Measurements from ENCODE around the gene ZNF516. TPM values are rescaled to one million over a fixed set of nuclear protein-coding genes. Genes with fewer than 3 reads are reported as not detected.

The ZNF516 gene
- total RNA-seq, 1 donor from 2014 or later, result 28.0 TPM

DNA sequence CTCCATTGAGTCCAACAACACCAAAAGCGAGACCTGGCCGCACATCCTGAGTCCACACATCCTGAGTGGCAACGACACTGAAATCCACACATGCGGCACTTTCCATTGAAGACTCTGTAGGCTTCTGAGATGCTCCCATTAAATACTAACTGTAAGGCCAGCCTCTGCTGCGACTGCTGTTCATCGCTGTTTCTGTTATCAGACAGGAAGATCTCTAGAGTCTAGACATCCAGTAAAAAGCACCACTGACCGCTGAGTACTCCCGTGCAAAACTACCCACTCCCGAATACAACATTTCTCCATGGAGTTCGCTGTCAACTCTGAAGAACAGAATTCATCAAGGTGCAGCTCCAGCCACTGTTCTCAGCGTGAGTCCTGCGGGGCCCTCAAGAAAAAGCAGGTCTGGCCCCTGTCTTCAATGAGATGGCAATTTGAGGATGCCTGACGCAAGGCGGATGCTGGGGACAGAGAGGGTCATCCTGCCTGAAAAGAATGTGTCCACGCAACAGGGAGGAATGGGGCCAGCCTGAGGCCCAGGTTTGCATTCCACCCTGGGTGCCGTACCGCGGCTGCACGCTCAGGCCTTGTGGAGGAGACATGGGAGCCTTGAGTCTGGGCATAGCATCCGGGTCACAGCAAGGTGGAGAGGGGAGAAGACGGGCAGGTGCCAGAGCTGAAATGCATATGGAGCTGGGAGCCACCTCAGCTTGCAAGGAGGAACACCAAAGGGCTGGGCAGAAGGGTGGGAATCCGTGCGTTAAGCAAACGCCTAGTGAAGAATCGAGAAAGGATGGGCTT is 61.9 kb downstream of the ZNF516 start:
- no peaks in the 10 kb centered on the region for H3K27me3 ChIP-seq
- no peak overlapping the region for H3K4me3 ChIP-seq
- no peaks in the 10 kb centered on the region for H3K9me3 ChIP-seq
- TF ChIP-seq, protein P1, sequence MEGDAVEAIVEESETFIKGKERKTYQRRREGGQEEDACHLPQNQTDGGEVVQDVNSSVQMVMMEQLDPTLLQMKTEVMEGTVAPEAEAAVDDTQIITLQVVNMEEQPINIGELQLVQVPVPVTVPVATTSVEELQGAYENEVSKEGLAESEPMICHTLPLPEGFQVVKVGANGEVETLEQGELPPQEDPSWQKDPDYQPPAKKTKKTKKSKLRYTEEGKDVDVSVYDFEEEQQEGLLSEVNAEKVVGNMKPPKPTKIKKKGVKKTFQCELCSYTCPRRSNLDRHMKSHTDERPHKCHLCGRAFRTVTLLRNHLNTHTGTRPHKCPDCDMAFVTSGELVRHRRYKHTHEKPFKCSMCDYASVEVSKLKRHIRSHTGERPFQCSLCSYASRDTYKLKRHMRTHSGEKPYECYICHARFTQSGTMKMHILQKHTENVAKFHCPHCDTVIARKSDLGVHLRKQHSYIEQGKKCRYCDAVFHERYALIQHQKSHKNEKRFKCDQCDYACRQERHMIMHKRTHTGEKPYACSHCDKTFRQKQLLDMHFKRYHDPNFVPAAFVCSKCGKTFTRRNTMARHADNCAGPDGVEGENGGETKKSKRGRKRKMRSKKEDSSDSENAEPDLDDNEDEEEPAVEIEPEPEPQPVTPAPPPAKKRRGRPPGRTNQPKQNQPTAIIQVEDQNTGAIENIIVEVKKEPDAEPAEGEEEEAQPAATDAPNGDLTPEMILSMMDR (IDR thresholded peaks at IDR 0.05), result no peak
- no peak for DNase-seq
- H3K4me1 ChIP-seq, result peaks cover 9% of the 10 kb centered on the region
- ATAC-seq, result no peak
- intact Hi-C loops (cut with DNase I), result no loop called here
- H3K27ac ChIP-seq, result no peak overlapping the region
- no peaks in the 10 kb centered on the region for H3K36me3 ChIP-seq

DNA sequence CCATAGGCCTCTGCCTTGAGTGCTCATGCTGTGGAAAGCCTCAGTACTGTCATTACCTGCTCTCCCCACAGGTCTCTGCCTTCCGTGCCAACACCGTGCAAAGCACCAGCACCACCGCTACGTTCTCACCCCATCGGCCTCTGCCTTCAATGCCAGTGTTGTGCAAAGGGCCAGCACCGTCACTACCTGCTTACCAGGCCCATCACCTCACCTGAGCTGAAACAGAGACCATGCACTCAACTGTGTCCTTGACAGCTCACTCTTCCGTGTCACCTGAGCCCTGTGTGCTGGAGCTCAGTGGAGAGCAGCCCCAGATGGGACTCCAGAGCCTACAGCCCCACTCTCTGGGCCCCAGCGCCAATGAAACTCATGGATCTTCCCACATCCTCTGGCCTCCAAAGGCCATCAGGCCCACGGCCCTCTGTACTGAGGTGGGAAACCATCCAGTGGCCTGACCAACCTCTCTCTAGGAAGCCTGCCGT is 62.7 kb downstream of the ZNF516 start:
- TF ChIP-seq, protein P1 (IDR thresholded peaks at IDR 0.05), result no peak
- H3K36me3 ChIP-seq, result no peaks in the 10 kb centered on the region
- H3K4me1 ChIP-seq, result peaks cover 9% of the 10 kb centered on the region
- H3K9me3 ChIP-seq, result no peaks in the 10 kb centered on the region
- no peak overlapping the region for H3K4me3 ChIP-seq
- DNase-seq, result no peak
- no peak for ATAC-seq
- intact Hi-C loops (cut with DNase I), result no loop called here
- no peaks in the 10 kb centered on the region for H3K27me3 ChIP-seq
- no peak overlapping the region for H3K27ac ChIP-seq

DNA sequence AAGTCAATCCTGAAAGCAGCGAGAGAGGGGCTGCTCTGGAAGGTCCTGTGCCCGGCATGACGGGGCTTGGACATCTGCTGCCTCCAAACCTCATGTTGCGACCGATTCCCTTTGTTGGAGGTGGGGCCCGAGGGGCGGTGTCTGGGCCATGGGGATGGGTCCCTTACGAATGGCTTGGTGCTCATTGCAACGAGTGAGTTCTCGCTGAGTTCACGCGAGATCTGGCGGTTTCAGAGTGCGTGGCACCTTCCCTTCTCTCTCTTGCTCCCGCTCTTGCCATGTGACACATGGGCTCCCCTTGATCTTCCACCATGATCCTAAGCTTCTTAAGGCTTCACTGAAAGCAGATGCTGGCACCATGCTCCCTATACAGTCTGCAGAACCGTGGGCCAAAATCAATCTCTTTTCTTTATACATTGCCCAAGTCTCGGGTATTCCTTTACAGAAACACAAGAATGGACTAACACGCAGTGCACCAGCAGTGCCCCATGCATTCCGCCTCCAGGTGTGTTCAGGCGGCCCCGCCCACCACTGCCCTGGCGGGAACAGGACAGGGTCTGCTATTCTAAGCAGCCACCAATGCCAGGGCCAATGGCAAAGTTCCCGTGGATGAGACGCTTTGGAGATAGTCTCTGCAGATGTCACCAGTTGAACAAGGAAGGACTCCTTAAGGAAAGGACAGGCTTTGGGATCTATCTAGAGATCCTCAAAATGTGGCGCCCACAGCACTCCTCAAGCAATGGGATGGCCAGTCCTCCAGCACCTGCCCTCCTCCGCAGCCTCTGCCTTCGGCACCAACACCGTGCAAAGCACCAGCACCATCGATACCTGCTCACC is 63.4 kb downstream of the ZNF516 start:
- TF ChIP-seq, protein P1 (IDR thresholded peaks at IDR 0.05), result no peak
- Histone ChIP-seq H3K9me3 (no peaks in the 10 kb centered on the region), H3K36me3 (no peaks in the 10 kb centered on the region), H3K4me3 (no peak overlapping the region), H3K27me3 (no peaks in the 10 kb centered on the region), H3K4me1 (peaks cover 9% of the 10 kb centered on the region), H3K27ac (no peak overlapping the region)
- DNase-seq (no peak), ATAC-seq (no peak)
- intact Hi-C loops (cut with DNase I), result no loop called here

DNA sequence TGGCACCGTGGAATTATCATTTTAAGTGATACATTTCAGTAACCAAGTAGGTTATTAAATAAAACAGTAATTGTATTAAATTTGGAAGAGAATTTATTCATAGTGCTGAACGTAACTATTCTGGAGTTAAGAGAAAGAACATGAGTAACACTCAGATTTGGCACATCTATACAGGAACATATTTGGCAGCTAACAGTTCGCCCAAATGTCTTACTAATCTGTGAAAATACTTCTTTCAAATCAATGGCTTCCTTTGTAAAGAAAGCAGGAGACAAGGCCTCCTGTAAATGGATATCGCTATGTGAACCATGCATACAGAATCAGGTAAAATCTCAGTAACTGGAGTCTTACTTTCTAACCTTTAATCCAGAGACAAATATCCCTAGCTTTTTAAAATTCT is 64.4 kb downstream of the ZNF516 start:
- ATAC-seq, result no peak
- H3K27me3 ChIP-seq, result no peaks in the 10 kb centered on the region
- intact Hi-C loops (cut with DNase I), result no loop called here
- no peak for DNase-seq
- no peaks in the 10 kb centered on the region for H3K36me3 ChIP-seq
- no peak overlapping the region for H3K27ac ChIP-seq
- TF ChIP-seq, protein P1 (IDR thresholded peaks at IDR 0.05), result no peak
- peaks cover 9% of the 10 kb centered on the region for H3K4me1 ChIP-seq
- no peaks in the 10 kb centered on the region for H3K9me3 ChIP-seq
- H3K4me3 ChIP-seq, result no peak overlapping the region

DNA sequence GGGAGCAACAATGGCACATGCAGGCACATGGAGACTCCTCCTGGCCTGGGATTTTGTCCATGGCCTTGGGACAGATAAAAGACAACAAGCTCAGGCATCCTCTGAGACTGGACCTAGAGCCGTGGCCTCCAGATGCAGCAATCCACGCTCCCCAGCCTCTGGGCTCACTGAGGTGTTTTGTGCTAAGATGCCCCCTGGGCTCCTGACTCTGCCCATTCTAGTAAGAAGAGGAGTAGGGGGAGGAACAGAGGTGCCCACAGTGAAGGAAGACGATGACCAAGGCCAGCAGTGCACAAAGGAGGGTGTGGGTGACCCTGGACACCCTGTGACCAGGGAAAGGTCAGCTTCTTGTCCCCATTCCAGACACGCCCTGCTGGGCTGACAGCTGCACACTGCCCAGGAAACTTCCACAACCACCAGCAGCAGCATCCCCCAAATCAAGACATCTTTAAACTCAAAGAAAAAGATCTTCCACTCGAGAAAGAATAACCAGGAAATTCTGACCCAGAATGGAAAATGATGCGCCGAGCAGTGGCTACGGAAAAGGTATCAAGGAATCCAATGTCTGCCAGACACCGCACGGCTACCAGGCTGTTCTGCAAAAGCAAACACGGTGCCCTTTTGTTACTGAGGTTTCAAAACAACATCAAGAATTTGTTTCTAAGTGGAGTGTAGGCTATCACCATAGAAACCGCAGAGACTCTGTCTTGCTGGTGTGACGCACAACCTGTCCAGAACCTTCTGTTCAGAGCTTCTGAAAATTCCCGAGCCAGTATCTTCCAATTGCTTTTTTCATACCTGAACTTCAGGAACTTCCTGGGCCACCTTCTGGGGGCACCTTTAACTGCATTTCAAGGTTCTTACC is 65.5 kb downstream of the ZNF516 start:
- intact Hi-C loops (cut with DNase I), result no loop called here
- Histone ChIP-seq H3K4me3 (no peak overlapping the region), H3K36me3 (no peaks in the 10 kb centered on the region), H3K9me3 (no peaks in the 10 kb centered on the region), H3K4me1 (peaks cover 9% of the 10 kb centered on the region), H3K27me3 (no peaks in the 10 kb centered on the region), H3K27ac (no peak overlapping the region)
- ATAC-seq (peak; percentile 54), DNase-seq (peak; percentile 59)
- TF ChIP-seq, protein P1 (IDR thresholded peaks at IDR 0.05), result no peak

Measured in upper lobe of right lung (tissue), 1 donor.